Tibial nerve (tissue), 4 donors: ENCODE measurements around the gene LCP1.

Experiments
- EP300 ChIP-seq, 2 donors: sonication (generic); formaldehyde crosslinking; IDR thresholded peaks; one replicate each; pipeline ENCODE4 v1.6.1; 2017; ENCODE audit warnings: antibody characterized with exemption in 2 of 2, mild to moderate bottlenecking in 1 of 2
- POLR2A ChIP-seq, 2 donors: fragments of 450-650 bp; IDR thresholded peaks; one replicate each; pipeline ENCODE4 v1.6.1; 2017; ENCODE audit warnings: antibody characterized with exemption in 2 of 2, mild to moderate bottlenecking in 2 of 2, moderate library complexity in 2 of 2
- TF ChIP-seq, protein P1 (sequence below), 5 experiments: fragments of 200-600 bp in 3 of 5; fragments of 450-650 bp in 2 of 5; sonication (generic) in 3 of 5; IDR thresholded peaks; one replicate each; pipeline ENCODE4 v1.5.1; 2016 to 2019; ENCODE audit warnings: antibody characterized with exemption in 5 of 5, mild to moderate bottlenecking in 3 of 5, moderate library complexity in 2 of 5

DNA sequence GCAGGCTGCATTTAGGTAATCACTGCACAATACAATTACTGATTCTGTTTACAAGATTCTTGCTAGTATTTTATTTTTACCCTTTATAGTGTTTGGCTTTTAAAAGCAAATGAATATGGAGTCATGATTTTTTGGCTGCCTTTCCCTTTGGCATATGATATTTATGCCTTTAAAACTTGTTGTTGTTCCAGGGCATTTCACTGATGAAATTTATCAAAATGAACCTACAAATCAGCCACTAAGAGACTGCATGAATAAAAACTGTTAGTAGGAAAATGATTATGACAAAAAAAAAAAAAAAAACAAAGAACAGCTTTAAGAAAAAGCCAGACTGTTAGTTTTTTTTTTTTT, 79.7 kb downstream of the LCP1 start:
- TF ChIP-seq, protein P1, sequence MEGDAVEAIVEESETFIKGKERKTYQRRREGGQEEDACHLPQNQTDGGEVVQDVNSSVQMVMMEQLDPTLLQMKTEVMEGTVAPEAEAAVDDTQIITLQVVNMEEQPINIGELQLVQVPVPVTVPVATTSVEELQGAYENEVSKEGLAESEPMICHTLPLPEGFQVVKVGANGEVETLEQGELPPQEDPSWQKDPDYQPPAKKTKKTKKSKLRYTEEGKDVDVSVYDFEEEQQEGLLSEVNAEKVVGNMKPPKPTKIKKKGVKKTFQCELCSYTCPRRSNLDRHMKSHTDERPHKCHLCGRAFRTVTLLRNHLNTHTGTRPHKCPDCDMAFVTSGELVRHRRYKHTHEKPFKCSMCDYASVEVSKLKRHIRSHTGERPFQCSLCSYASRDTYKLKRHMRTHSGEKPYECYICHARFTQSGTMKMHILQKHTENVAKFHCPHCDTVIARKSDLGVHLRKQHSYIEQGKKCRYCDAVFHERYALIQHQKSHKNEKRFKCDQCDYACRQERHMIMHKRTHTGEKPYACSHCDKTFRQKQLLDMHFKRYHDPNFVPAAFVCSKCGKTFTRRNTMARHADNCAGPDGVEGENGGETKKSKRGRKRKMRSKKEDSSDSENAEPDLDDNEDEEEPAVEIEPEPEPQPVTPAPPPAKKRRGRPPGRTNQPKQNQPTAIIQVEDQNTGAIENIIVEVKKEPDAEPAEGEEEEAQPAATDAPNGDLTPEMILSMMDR (IDR thresholded peaks at IDR 0.05): no peak
- TF ChIP-seq EP300 (IDR thresholded peaks at IDR 0.05) (no peak), POLR2A (IDR thresholded peaks at IDR 0.05) (no peak)
